Measurements from ENCODE around the gene STRAP. TPM values are rescaled to one million over a fixed set of nuclear protein-coding genes. Genes with fewer than 3 reads are reported as not detected.

STRAP gene
- total and polyA plus RNA-seq, 2 of the 4 experiments (the other 2 are of a cell fraction), result 82.1 to 98.1 TPM

DNA sequence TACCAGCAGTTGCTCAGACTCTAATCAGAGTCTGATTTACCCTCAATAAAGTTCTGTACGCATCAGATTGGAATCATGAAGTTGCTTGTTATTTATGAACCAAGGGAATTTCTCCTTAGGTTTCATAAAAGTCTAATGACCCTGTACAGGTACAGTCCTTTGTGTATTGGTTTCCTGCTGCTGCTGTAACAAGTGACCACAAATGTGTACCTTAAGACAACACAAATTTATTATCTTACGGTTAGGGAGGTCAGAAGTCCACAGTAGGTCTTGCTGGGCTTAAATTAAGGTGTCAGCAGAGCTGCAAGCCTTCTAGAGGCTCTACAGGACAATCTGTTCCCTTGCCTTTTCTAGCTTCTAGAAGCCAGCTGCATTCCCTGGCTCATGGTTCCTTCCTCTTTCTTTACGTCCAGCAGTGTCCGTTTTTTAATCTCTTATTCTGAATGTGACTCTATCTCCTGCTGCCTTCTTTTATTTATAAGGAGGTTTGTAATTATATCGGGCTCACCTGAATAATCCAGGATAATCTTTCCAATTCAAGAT is 22.3 kb downstream of the STRAP start:
- no peak for TF ChIP-seq RAD21 (IDR thresholded peaks at IDR 0.05; ENCODE audit: low read length)
- TF ChIP-seq, protein P1, sequence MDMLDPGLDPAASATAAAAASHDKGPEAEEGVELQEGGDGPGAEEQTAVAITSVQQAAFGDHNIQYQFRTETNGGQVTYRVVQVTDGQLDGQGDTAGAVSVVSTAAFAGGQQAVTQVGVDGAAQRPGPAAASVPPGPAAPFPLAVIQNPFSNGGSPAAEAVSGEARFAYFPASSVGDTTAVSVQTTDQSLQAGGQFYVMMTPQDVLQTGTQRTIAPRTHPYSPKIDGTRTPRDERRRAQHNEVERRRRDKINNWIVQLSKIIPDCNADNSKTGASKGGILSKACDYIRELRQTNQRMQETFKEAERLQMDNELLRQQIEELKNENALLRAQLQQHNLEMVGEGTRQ (IDR thresholded peaks at IDR 0.05; ENCODE audit: low read depth, low read length), result no peak
- no peak for TF ChIP-seq NFE2L2 (IDR thresholded peaks at IDR 0.05; ENCODE audit: low read depth, low read length)
- TF ChIP-seq CEBPB (IDR thresholded peaks at IDR 0.05; ENCODE audit: low read depth, low read length), result no peak
- TF ChIP-seq SMC3 (IDR thresholded peaks at IDR 0.05; ENCODE audit: low read depth, low read length), result no peak
- TF ChIP-seq MXI1 (IDR thresholded peaks at IDR 0.05; ENCODE audit: borderline replicate concordance, low read depth, low read length), result no peak
- TF ChIP-seq MAFK (IDR thresholded peaks at IDR 0.05; ENCODE audit: low read depth, low read length), result no peak

More for the DNA sequence above, 22.3 kb downstream of the STRAP start:
- H3K4me3 ChIP-seq (ENCODE audit: insufficient read depth, low read depth, low read length), result no peak overlapping the region
- no peak overlapping the region for H3K23ac ChIP-seq (ENCODE audit: low read depth, low read length)
- H3K14ac ChIP-seq (replicated peaks; ENCODE audit: low read depth, low read length), result no peak overlapping the region
- H3K9me3 ChIP-seq (ENCODE audit: control insufficient read depth, insufficient read depth, low read length), result no peaks in the 10 kb centered on the region
- intact Hi-C loops (cut with micrococcal nuclease) (no loop called here), in situ Hi-C loops (cut with MboI; ENCODE audit: low sequenced_read_pairs) (no loop called here), dilution Hi-C loops (cut with HindIII; ENCODE audit: low sequenced_read_pairs, unreplicated experiment) (no loop called here)
- H4K5ac ChIP-seq (ENCODE audit: low read depth, low read length), result no peak overlapping the region
- H2AK5ac ChIP-seq (ENCODE audit: low read depth, low read length), result no peak overlapping the region
- peaks cover 6 to 8% of the 10 kb centered on the region in 2 experiments; a peak in 3 of 4 replicates for H3K79me1 ChIP-seq (ENCODE audit: low read depth in 1 of 2, low read length in 2 of 2)
- no peaks in the 10 kb centered on the region for H4K20me1 ChIP-seq (ENCODE audit: insufficient read depth, low read length)
- DNase-seq (no peak), ATAC-seq (ENCODE audit: low read depth) (no peak)
- H3K18ac ChIP-seq (ENCODE audit: low read depth, low read length), result no peak overlapping the region
- no peak overlapping the region for H4K91ac ChIP-seq (ENCODE audit: insufficient read depth, low read depth, low read length)
- no peak overlapping the region for H3K4ac ChIP-seq (ENCODE audit: low read depth, low read length)
- no peak overlapping the region for H3K27ac ChIP-seq (ENCODE audit: insufficient read depth, low read length)
- no CpG with 5 or more reads among the region's 5 CpGs for WGBS, 2 experiments (ENCODE audit: extremely low coverage in 2 of 2, insufficient read length in 1 of 2)
- no peak overlapping the region for H2AFZ ChIP-seq (replicated peaks; ENCODE audit: low read length, poor library complexity)
- no peak overlapping the region for H2BK15ac ChIP-seq (ENCODE audit: low read depth, low read length)
- no peak overlapping the region for H2BK5ac ChIP-seq (ENCODE audit: low read depth, low read length, poor library complexity, severe bottlenecking)
- H3K9me1 ChIP-seq (ENCODE audit: insufficient read depth, low read length), result no peaks in the 10 kb centered on the region
- H3K4me2 ChIP-seq (ENCODE audit: low read depth, low read length), result no peak overlapping the region
- peaks cover 31% of the 10 kb centered on the region for H3K36me3 ChIP-seq (ENCODE audit: control insufficient read depth, insufficient read depth, low read length)
- H2AK9ac ChIP-seq (replicated peaks; ENCODE audit: low read depth, low read length, poor library complexity), result no peak overlapping the region
- H3K9ac ChIP-seq (ENCODE audit: low read depth, low read length), result no peak overlapping the region
- no peak overlapping the region for H2BK120ac ChIP-seq (ENCODE audit: low read depth, low read length)
- H2BK20ac ChIP-seq (ENCODE audit: low read depth, low read length), result no peak overlapping the region
- no peak overlapping the region for H4K8ac ChIP-seq (ENCODE audit: low read depth in 2 of 2, low read length in 2 of 2)
- ChIA-PET CTCF (no interaction called here), POLR2A (ENCODE audit: unreplicated experiment) (no interaction called here)
- no peak overlapping the region for H3K56ac ChIP-seq (ENCODE audit: extremely low read depth, insufficient read depth, low read length)
- no peaks in the 10 kb centered on the region for H3K27me3 ChIP-seq (ENCODE audit: control insufficient read depth, insufficient read depth, low read length)
- H3K4me1 ChIP-seq (ENCODE audit: control insufficient read depth, insufficient read depth, low read length), result no peaks in the 10 kb centered on the region
- BruUV-seq (replicated peaks), result no TSS peak

All from IMR-90 (cell line).